Activated CD4-positive, alpha-beta T cell treated with anti-CD3 and anti-CD28 coated beads, Interleukin-2, amount 50 U/mL, for 1 hour (primary cell): Measurements from ENCODE around the gene GPHN.

ENCODE experiments used
- DNase-seq: peaks from one replicate; pipeline ENCODE4 v3.0.0-alpha.2; 2020

GPHN gene

GRCh38 chr14:67172520-67172919, 664.6 kb downstream of the GPHN start:
- no peak for DNase-seq

- no peak for DNase-seq
Measured at GRCh38 chr14:67173719-67174118, 665.8 kb downstream of the GPHN start.

- DNase-seq: no peak
Measured at GRCh38 chr14:67186172-67186768, 678.3 kb downstream of the GPHN start.

- DNase-seq: no peak
Measured at GRCh38 chr14:67186789-67187584, 679.0 kb downstream of the GPHN start.

GRCh38 chr14:67187826-67188225, 679.9 kb downstream of the GPHN start:
- no peak for DNase-seq

GRCh38 chr14:67188326-67188725, 680.4 kb downstream of the GPHN start:
- DNase-seq: no peak

- no peak for DNase-seq
Measured at GRCh38 chr14:67191768-67192290, 683.9 kb downstream of the GPHN start.

GRCh38 chr14:67192366-67192765, 684.4 kb downstream of the GPHN start:
- DNase-seq: no peak

- no peak for DNase-seq
Measured at GRCh38 chr14:67195279-67195678, 687.3 kb downstream of the GPHN start.

- no peak for DNase-seq
Measured at GRCh38 chr14:67199016-67199415, 691.1 kb downstream of the GPHN start.

GRCh38 chr14:67207810-67208209, 699.9 kb downstream of the GPHN start:
- DNase-seq: no peak

GRCh38 chr14:67218126-67218525, 710.2 kb downstream of the GPHN start:
- DNase-seq: no peak

GRCh38 chr14:67221248-67221981, 713.5 kb downstream of the GPHN start:
- no peak for DNase-seq

GRCh38 chr14:67221982-67222328, 714.0 kb downstream of the GPHN start:
- no peak for DNase-seq

GRCh38 chr14:67225523-67225922, 717.6 kb downstream of the GPHN start:
- no peak for DNase-seq

- DNase-seq: no peak
Measured at GRCh38 chr14:67228325-67228984, 720.5 kb downstream of the GPHN start.
